GM18868 (cell line): ENCODE data around the gene PPM1L.

Experiments used
- ATAC-seq: cut with Tn5 transposase; IDR thresholded peaks from one replicate; pipeline ENCODE4 v1.9.1; 2021; ENCODE audit warnings: mild to moderate bottlenecking, moderate library complexity; ENCODE audit not compliant: unreplicated experiment

PPM1L gene

DNA sequence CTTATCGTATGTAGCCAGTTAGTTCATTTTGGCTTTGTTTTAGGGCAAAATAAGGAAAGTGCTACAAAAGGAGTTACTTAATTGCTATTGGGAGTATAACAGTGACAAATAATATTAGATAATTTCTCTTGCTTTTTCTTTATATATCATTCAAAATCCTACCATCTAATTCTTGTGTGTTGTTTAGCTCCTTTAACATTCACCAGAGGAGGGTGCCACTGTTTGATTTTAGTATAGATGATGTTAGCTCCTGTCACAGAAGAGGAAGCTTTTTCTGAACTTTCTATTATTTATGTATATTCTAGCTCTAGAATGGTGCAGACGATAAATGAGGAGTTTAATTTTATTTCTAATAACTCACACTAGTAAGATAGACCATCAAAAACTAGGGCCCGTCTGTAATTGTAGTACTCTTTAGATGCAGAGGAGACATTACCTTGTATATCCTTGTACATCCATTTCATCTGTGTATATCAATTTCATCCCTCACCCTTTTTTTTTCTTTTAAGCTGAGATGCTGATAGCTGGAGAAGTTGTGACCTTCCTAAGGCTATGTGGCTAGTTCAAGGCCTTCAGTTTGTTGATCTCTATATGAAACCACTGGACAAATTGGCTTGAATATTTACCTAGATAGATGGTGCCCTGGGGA lies 3.0 kb downstream of the PPM1L start:
- ATAC-seq = no peak

GRCh38 chr3:160763073-160763472 lies 7.0 kb downstream of the PPM1L start:
- no peak for ATAC-seq

DNA sequence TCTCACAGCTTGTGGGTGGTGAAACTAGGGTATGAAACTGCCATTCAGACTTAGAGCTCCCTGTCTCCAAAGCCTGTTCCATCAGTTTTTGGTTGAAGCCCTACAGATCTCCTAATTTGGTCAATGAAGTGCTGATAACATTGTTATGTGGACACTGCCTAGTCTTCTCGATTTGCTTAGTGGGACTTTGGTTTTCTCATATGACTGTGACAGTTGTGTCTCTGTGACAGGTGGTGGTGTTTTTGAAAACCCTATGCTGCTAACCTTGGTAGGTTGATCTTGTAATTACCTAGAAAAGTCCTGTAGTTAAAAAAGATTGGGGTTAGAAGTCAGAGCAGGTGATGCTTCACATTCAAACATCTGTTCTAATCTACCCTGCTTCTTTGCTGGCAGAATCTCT lies 9.2 kb downstream of the PPM1L start:
- ATAC-seq = no peak

- no peak for ATAC-seq
Measured at GRCh38 chr3:160768031-160768430, 12.0 kb downstream of the PPM1L start.

GRCh38 chr3:160768918-160769317 lies 12.9 kb downstream of the PPM1L start:
- no peak for ATAC-seq

- ATAC-seq = no peak
Measured at GRCh38 chr3:160771811-160772459, 15.9 kb downstream of the PPM1L start.

- no peak for ATAC-seq
Measured at GRCh38 chr3:160773722-160774121, 17.7 kb downstream of the PPM1L start.

DNA sequence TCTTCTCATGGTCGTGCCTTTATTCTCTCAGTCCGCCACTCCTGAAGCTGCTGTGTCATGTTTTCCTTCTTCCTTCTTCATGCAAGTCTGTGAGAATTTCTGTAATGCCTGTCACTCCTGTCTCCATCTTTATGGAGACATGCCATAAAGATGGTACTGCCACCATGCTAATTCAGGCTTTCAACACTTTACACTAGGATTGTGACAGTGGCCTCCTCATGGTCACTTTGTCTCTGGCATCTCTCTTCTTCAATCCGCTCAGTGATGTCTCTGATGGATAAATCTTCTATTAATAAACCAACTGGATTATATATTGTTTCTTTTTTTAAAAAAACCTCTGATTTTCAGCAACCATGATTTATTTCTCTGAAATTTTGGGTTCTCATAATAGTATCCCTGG lies 18.1 kb downstream of the PPM1L start:
- no peak for ATAC-seq

DNA sequence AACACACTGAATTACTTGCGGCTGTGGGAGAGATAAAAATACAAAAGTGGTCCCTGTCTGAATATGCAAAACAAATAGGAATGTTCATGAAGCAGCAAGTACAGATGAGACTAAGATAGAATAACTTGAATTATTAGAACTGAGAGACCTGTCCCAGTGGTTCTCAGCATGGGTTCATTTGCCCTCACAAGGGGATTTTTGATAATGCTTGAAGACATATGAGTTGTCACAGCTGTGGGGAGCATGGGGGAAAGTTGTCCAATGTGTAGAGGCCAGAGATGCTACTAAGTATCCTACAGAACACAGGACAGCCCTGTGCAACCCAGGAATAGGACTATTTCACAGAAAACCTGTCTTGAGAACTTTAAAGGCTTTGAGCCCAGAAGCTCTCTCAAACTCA lies 22.4 kb downstream of the PPM1L start:
- ATAC-seq = no peak

GRCh38 chr3:160779040-160779439 lies 23.0 kb downstream of the PPM1L start:
- no peak for ATAC-seq

DNA sequence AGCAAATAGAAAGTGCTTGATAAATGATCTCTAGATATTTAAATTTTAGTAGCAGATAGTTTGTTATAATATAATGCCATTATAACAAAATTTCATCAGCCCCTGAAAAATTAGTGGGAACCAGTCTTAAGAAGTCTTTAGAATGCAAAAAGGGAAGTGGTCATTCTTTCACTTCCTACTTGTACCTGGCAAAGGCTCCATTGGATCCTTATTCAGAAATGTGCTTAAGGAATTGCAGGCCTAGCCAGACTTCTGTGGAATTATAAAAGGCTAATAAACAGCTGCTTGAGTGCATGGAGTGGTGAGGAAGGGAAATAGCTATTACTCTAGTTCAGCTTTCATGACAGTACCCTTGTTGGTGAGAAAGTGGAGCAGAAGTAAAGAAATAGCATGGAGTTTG lies 24.2 kb downstream of the PPM1L start:
- no peak for ATAC-seq

- ATAC-seq = no peak
Measured at GRCh38 chr3:160781402-160781801, 25.4 kb downstream of the PPM1L start.

DNA sequence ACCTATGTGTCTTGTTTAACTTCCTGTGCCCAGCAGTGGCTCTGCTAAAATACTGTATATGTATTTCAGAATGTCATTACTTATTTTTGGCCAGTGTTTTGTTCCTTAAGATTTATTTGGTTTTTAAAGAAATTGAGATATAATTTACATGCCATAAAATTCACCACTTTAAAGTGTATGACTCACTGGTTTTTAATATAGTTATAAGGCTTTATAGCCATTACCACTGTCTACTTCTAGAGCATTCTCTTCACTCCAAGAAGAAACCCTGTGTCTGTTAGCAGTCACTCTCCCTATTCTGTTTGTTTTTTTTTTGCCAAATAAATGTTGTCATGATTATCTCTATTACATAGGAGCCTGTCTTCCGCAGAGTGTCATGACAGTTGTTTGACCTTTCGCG lies 25.8 kb downstream of the PPM1L start:
- ATAC-seq = no peak

DNA sequence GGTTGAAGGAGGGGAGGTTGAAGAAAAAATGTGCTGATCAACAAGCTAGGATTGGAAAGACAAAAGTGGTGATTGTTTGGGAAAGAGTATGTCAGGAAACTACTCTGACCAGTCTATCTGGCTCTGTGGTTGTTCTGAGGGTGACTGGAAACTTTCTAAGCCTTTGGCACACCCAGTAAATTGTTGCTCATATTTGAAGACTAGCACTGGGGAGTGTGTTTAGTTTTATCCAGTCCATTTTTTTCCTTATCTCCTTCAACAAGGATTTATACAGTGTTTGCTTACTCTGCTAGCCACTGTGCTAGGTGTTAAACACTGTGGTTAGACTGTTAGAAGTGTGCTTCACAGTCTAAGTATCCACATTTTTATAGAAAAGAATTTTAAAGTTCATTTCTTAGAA lies 28.8 kb downstream of the PPM1L start:
- no peak for ATAC-seq

- no peak for ATAC-seq
Measured at GRCh38 chr3:160790726-160791125, 34.7 kb downstream of the PPM1L start.

- ATAC-seq = no peak
Measured at GRCh38 chr3:160792540-160792939, 36.5 kb downstream of the PPM1L start.

DNA sequence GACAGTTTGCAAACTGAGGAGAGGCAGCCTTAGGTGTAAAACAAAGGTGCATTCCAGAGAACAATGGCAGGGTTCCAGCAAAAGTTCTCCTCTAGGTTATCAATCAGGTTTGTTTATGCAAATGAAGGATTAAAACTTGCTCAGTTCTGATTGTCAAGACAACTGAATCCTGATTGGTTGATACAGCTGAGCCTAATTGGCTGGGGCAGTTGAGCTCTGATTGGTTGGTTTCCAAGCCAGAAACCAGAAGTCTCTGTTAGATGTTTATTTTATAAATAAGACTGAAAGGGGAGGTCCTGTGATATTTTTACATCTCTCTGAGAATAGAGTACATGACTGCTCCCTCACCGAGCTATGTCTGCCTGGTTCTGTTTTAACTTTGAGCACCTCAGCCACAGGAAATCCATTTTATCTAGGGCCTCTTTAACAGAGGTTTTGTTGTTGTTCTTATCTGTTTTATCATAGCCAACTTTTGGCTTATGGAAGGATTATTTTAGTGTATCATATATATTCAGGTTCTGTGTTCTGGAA lies 37.8 kb downstream of the PPM1L start:
- no peak for ATAC-seq

GRCh38 chr3:160796089-160796812 lies 40.2 kb downstream of the PPM1L start:
- no peak for ATAC-seq

DNA sequence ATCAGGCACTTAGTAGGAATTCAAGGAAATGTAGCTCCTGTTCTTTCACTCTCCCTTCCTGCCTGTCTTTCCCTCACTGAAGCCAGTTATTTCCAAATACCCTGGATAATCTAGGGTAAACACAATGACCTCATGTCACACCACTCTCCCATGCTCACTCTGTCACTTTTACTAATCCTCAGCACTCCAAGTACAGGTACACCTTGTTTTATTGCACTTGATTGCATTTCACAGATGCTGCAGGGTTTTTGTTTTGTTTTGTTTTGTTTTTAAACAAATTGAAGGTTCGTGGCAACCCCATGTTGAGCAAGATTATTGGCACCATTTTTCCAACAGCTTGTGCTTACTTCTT lies 40.8 kb downstream of the PPM1L start:
- ATAC-seq = no peak

- ATAC-seq = no peak
Measured at GRCh38 chr3:160797356-160797755, 41.3 kb downstream of the PPM1L start.

DNA sequence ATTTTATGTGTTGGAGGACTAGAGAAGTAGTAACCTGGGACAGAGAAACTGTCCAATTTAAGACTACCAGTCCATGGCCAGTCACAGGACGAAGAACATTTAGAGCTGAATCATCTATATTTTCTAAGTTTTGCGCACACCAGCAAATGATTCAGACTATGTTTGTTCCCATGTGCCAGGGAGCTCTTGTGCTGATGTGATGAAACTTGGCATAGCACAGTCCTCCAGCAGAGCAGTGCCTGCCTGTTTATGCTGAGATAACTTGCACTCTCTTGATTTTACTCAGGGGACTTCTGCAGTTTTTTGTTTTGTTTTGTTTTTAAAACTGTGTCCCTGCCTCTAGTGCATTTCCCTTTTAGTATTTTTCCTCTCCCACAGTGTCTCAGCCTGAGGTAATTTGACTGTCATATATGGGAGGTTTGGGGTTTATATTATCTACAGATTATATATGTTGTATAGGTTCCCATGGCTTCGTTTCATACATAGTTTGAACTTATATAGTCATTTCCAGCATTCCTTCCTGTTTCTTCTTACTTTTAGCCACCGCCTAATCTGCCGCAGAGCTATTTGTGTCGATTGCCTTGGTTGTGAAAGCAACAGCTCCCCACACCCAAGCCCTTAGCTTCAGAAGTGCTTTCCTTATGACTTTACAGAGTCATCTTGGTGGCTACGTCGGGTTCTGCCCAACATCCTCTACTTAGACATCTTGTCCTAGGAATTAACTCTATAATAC lies 45.5 kb downstream of the PPM1L start:
- peak; percentile 88 for ATAC-seq
